HG02884 (cell line): ENCODE measurements around the gene SLC2A8.
A peak's percentile ranks its signal among the peaks of the same experiment; 100 is the strongest.

Experiments used
- ATAC-seq: cut with Tn5 transposase; IDR thresholded peaks from one replicate; pipeline ENCODE4 v1.9.1; 2021; ENCODE audit warnings: mild to moderate bottlenecking, moderate library complexity; ENCODE audit not compliant: unreplicated experiment

The SLC2A8 gene

GRCh38 chr9:127428348-127428747, 31.4 kb downstream of the SLC2A8 start:
- ATAC-seq, result no peak

- ATAC-seq, result no peak
Measured at GRCh38 chr9:127430415-127430814, 33.4 kb downstream of the SLC2A8 start.

- ATAC-seq, result no peak
Measured at GRCh38 chr9:127437497-127438264, 40.7 kb downstream of the SLC2A8 start.

- ATAC-seq, result no peak
Measured at GRCh38 chr9:127438394-127438793, 41.4 kb downstream of the SLC2A8 start.

GRCh38 chr9:127444283-127444920, 47.4 kb downstream of the SLC2A8 start:
- ATAC-seq, result no peak

GRCh38 chr9:127444921-127445850, 48.2 kb downstream of the SLC2A8 start:
- ATAC-seq, result no peak

GRCh38 chr9:127445851-127446712, 49.1 kb downstream of the SLC2A8 start:
- no peak for ATAC-seq

- ATAC-seq, result no peak
Measured at GRCh38 chr9:127446713-127447415, 49.9 kb downstream of the SLC2A8 start.

- ATAC-seq, result no peak
Measured at GRCh38 chr9:127447416-127448111, 50.6 kb downstream of the SLC2A8 start.

- ATAC-seq, result no peak
Measured at GRCh38 chr9:127448112-127448805, 51.3 kb downstream of the SLC2A8 start.

- no peak for ATAC-seq
Measured at GRCh38 chr9:127449332-127449966, 52.5 kb downstream of the SLC2A8 start.

- no peak for ATAC-seq
Measured at GRCh38 chr9:127450243-127450760, 53.3 kb downstream of the SLC2A8 start.

GRCh38 chr9:127450830-127451607, 54.0 kb downstream of the SLC2A8 start, which contains the start of the genes LRSAM1 and RPL12:
LRSAM1 (plus strand) TSS chr9:127451510; CDS start chr9:127454528, 3,018 bp downstream.
RPL12 (minus strand) TSS chr9:127451406; CDS start chr9:127451317, 89 bp downstream.
- ATAC-seq, result peak; percentile 57

- ATAC-seq, result peak; percentile 26
Measured at GRCh38 chr9:127451608-127451857, 54.6 kb downstream of the SLC2A8 start.

GRCh38 chr9:127451858-127452656, 55.1 kb downstream of the SLC2A8 start:
- ATAC-seq, result peak; percentile 4

- no peak for ATAC-seq
Measured at GRCh38 chr9:127452691-127453090, 55.7 kb downstream of the SLC2A8 start.
